ENCODE results near the gene VAMP2. TPM values are rescaled to one million over a fixed set of nuclear protein-coding genes. Genes with fewer than 3 reads are reported as not detected.
A peak's percentile ranks its signal among the peaks of the same experiment; 100 is the strongest.

The VAMP2 gene
- total and polyA plus RNA-seq, 10 of the 15 experiments (the other 5 are each of a cell fraction or from before 2014, with no cell fraction given) = 3.0 to 35.2 (median 25.0) TPM

DNA sequence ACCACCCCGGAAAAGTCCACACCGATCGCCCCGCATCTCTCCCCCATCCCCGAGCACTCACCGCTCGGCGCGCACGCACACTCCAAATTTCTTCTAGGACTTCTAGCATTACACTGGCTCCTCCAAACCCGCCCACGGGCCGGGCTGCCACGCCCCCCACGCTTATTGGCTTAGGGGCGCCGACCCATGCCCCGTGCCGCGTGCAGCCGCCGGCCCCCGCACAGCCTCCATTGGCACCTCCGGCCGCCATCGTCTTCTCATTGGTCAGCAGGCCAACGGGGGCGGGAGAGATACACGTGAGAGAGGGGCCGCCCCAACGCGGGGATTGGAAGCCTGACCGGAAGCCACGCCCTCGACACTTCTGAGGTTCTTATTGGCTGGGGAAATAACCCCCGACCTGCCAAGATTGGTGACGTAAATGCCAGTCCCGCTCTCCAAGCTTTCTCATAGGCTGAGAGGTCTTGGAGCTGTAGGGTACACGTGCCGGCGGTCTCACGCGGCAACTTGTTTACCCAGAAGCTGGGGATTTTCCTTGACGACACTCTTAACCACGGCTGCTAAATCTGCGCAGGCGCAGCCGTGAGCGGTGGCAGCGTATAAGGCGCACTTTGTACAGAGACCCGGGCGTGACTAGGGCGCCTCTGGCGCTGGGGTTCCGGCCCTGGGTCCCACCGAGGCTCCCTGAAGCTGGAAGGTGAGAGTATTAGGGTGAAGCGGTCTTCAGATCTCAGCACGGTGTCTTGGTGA, 6.3 kb downstream of the VAMP2 start (continued):
- TF ChIP-seq CUX1 (IDR thresholded peaks at IDR 0.05; ENCODE audit: insufficient replicate concordance, low read depth, low read length) (no peak), RELA (IDR thresholded peaks at IDR 0.05; ENCODE audit: borderline replicate concordance, partially characterized antibody) (peak; percentile 69), NRF1 (conservative IDR thresholded peaks at IDR 0.05; ENCODE audit: low read depth, low read length) (peak; percentile 77), POLR2A (IDR thresholded peaks at IDR 0.05; ENCODE audit: low read depth, low read length) (peak; percentile 87), MLLT1 (IDR thresholded peaks at IDR 0.05) (no peak), PAX5 (IDR thresholded peaks at IDR 0.05; ENCODE audit: borderline replicate concordance, low read depth, low read length) (peak; percentile 91), POLR2AphosphoS5 (IDR thresholded peaks at IDR 0.05; ENCODE audit: low read length) (peak; percentile 97), YBX1 (IDR thresholded peaks at IDR 0.05) (no peak), TBL1XR1 (IDR thresholded peaks at IDR 0.05; ENCODE audit: low read depth, low read length) (peak; percentile 42; the same call in 1 of the 2 replicates), ZNF207 (IDR thresholded peaks at IDR 0.05; ENCODE audit: borderline replicate concordance) (no peak), KAT2A (conservative IDR thresholded peaks at IDR 0.05; ENCODE audit: control insufficient read depth, low read depth, low read length) (no peak), TCF7 (IDR thresholded peaks at IDR 0.05; ENCODE audit: borderline replicate concordance) (no peak), LARP7 (IDR thresholded peaks at IDR 0.05) (no peak), EGR1 (IDR thresholded peaks at IDR 0.05; ENCODE audit: borderline replicate concordance in 1 of 2, low read depth in 2 of 2, low read length in 2 of 2) (peak; percentile 10 to 98), BMI1 (IDR thresholded peaks at IDR 0.05; ENCODE audit: borderline replicate concordance) (no peak), BCL3 (IDR thresholded peaks at IDR 0.05; ENCODE audit: borderline replicate concordance, insufficient read depth, low read depth, low read length, poor library complexity, severe bottlenecking) (no peak), WRNIP1 (IDR thresholded peaks at IDR 0.05; ENCODE audit: borderline replicate concordance, low read depth, low read length) (no peak)
- TF ChIP-seq, protein P1, sequence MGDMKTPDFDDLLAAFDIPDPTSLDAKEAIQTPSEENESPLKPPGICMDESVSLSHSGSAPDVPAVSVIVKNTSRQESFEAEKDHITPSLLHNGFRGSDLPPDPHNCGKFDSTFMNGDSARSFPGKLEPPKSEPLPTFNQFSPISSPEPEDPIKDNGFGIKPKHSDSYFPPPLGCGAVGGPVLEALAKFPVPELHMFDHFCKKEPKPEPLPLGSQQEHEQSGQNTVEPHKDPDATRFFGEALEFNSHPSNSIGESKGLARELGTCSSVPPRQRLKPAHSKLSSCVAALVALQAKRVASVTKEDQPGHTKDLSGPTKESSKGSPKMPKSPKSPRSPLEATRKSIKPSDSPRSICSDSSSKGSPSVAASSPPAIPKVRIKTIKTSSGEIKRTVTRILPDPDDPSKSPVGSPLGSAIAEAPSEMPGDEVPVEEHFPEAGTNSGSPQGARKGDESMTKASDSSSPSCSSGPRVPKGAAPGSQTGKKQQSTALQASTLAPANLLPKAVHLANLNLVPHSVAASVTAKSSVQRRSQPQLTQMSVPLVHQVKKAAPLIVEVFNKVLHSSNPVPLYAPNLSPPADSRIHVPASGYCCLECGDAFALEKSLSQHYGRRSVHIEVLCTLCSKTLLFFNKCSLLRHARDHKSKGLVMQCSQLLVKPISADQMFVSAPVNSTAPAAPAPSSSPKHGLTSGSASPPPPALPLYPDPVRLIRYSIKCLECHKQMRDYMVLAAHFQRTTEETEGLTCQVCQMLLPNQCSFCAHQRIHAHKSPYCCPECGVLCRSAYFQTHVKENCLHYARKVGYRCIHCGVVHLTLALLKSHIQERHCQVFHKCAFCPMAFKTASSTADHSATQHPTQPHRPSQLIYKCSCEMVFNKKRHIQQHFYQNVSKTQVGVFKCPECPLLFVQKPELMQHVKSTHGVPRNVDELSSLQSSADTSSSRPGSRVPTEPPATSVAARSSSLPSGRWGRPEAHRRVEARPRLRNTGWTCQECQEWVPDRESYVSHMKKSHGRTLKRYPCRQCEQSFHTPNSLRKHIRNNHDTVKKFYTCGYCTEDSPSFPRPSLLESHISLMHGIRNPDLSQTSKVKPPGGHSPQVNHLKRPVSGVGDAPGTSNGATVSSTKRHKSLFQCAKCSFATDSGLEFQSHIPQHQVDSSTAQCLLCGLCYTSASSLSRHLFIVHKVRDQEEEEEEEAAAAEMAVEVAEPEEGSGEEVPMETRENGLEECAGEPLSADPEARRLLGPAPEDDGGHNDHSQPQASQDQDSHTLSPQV (IDR thresholded peaks at IDR 0.05) = no peak

Data from GM12878 (cell line).